Psoas muscle (tissue), 8 donors: ENCODE measurements around the gene DUSP7. TPM values are rescaled to one million over a fixed set of nuclear protein-coding genes. Genes with fewer than 3 reads are reported as not detected.

ENCODE experiments used
- ATAC-seq, 4 donors: fragments of 200-7000 bp; cut with Tn5 transposase; one replicate each; pipeline ENCODE4 v1.9.1; 2020; ENCODE audit warnings: moderate library complexity in 3 of 4, mild to moderate bottlenecking in 2 of 4
- DNase-seq, 2 donors: peaks; one replicate each; pipeline ENCODE4 v3.0.0-alpha.2; 2020
- H3K27ac ChIP-seq: fragments of 200-600 bp; one replicate; pipeline ENCODE4 v1.8.0; 2022
- H3K27me3 ChIP-seq, 3 donors: fragments of 200-600 bp in 1 of 3; one replicate each; pipeline versions ENCODE4 v1.6.1 to v1.8.0; 2013 to 2022; ENCODE audit warnings: low read length in 2 of 3, mild to moderate bottlenecking in 2 of 3, moderate library complexity in 1 of 3; ENCODE audit not compliant: insufficient read depth in 3 of 3
- H3K36me3 ChIP-seq, 2 donors: fragments of 200-600 bp in 1 of 2; one replicate each; pipeline versions ENCODE4 v1.6.1 to v1.8.0; 2013 to 2022; ENCODE audit warnings: low read depth in 1 of 2, mild to moderate bottlenecking in 1 of 2, moderate library complexity in 1 of 2; ENCODE audit not compliant: insufficient read depth in 1 of 2
- H3K4me1 ChIP-seq: fragments of 200-600 bp; one replicate; pipeline ENCODE4 v1.8.0; 2022
- H3K4me3 ChIP-seq: fragments of 200-600 bp; one replicate; pipeline ENCODE4 v1.8.0; 2022; ENCODE audit warnings: mild to moderate bottlenecking
- H3K9me3 ChIP-seq: fragments of 200-600 bp; one replicate; pipeline ENCODE4 v1.8.0; 2022
- CTCF ChIP-seq: fragments of 200-600 bp; IDR thresholded peaks from one replicate; pipeline ENCODE4 v1.8.0; 2022; ENCODE audit warnings: antibody characterized with exemption
- WGBS, 3 donors: extraction: QIAGEN DNeasy Blood & Tissue Kit; methylation state at CpG; one replicate each; pipeline versions ENCODE4 v1.1.6 to v1.1.7; 2013; 5-methylcytosine and 5-hydroxymethylcytosine counted together
- intact Hi-C, 2 donors: fragments of 100-400 bp; cut with DNase I; formaldehyde crosslinking; loops; one replicate each; pipeline versions ENCODE4 v1.11.0 to v1.14.2; 2022
- long read RNA-seq, 2 donors: library from polyadenylated mRNA; unstranded; transcript quantifications; one replicate each; pipeline ENCODE4 v2.0.0, GENCODE V29; 2021
- polyA plus RNA-seq, 3 donors: library from polyadenylated mRNA; stranded (reverse); fragments of 200-250 nt; gene quantifications; one replicate each; pipeline ENCODE4 v1.2.3, GENCODE V29; 2013
- total RNA-seq, 4 donors: library from RNA; stranded (reverse); fragmentation: NEBNext Ultra II Directional in 2 of 4; extraction: Animal tissue kit (Norgen Biotek cat#: 25700) in 2 of 4; gene quantifications; one replicate each; pipeline versions ENCODE4 v1.2.1 to v1.2.4, GENCODE V29; 2021 to 2023
- donor health status: healthy with polysubstance abuse.
- donor health status: DM: no; HTN: no; CAD: no; lungs with moderate emphysema.
- donor health status: Bipolar disorder and iron deficiency.
- donor health status: healthy.
- donor health status: DM: yes; HTN: yes; CAD: no.
- donor health status: DM: no; HTN: no; CAD: no.
- donor health status: DM: no; HTN: no; CAD: no.
- donor health status: DM: yes; HTN: yes; CAD: no.

DUSP7 gene
- total RNA-seq (10 to 100 TPM in 3 of 4 donors, 1 to 10 TPM in 1; 9.7 to 31.9 (median 17.1) TPM), polyA plus RNA-seq (10 to 100 TPM in 2 of 3 donors, 1 to 10 TPM in 1; 7.4 to 27.6 (median 15.7) TPM)
- long read RNA-seq, donor 1, partial matches to known transcripts, result 3 of 4 reads
- long read RNA-seq, donor 1, other reads (novel, unspliced or antisense), result 0 of 4 reads
- long read RNA-seq, donor 2, partial matches to known transcripts, result 31 of 36 reads
- long read RNA-seq, donor 2, other reads (novel, unspliced or antisense), result 1 of 36 reads

GRCh38 chr3:52056521-52056967 is at the start of gene DUSP7:
Gene DUSP7 (minus strand): TSS chr3:52056571. CDS start chr3:52056366, 205 bp downstream.
- DNase-seq, result peak; percentile 82 to 86
- intact Hi-C loops, result loop anchor here in 1 of 2 donors (5.0 kb wide), 2 partner anchors 54 to 86 kb away; no protein-coding TSS in a partner anchor
- Histone ChIP-seq H3K36me3 (peaks cover 0 to 15% of the 10 kb centered on the region in 2 donors), H3K9me3 (no peaks in the 10 kb centered on the region), H3K27ac (peak within 1 kb of the TSS; percentile 86), H3K4me1 (peaks cover 37% of the 10 kb centered on the region), H3K4me3 (peak within 1 kb of the TSS; percentile 87), H3K27me3 (no peaks in the 10 kb centered on the region)
- 0 to 1% (median 0%) methylated on average over 19 to 50 of the region's 51 CpGs for WGBS, 3 donors
- TF ChIP-seq CTCF, result no peak
- ATAC-seq, result peak; percentile 57 to 67 (median 64)

DNA sequence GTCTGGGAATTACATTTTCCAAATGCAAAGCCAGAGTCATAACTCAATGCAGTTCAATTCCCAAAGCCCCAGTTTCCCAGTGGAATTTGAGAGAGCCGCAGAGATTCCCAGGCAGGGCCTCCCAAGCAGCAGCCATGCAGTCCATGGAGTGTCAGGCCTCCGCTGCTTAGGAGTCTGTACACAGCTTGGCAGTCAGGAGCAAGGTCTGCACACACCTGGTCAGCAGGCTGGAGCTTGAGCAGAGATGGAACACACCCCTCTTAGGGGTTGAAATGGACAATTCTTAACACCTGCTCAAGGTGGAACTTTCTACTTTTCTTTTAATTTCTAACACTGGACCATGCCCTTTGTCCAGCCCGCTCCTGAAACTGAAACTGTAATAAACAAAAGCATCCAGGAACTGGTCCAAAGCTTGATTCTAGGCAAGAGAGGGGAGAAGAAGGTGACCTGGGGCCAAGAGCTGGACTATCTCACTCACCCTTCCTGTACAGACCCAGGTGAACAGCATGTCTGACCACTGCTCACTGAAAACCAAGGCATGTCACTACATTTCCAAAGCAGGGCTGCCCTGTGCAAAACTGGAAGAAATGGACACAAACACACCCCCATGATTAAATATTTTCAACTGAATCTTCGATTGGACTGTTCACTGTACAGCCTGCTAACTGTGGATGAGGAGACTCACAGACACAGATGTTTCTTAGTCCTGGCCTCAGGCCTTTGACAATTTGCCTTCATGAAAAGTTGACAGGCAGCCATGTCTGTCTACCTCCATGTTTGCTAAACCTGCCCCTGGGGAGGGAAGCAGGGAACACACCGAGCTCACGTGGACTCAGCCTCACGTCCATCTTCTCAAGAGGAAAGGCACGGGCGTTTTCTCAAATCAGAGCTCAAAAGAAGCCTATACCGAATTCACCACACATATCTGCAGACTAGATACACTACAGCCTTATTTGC is 48.6 kb upstream of the DUSP7 start:
- Histone ChIP-seq H3K36me3 (no peaks in the 10 kb centered on the region), H3K4me1 (peaks cover 9% of the 10 kb centered on the region), H3K27me3 (no peaks in the 10 kb centered on the region), H3K9me3 (peaks cover 10% of the 10 kb centered on the region), H3K27ac (no peak overlapping the region), H3K4me3 (no peak overlapping the region)
- whole genome bisulfite sequencing, 3 donors, result 87 to 90% (median 88%) methylated on average over 10 of the region's 10 CpGs
- no peak for TF ChIP-seq CTCF
- peak in 1 of 2 donors; percentile 21 for DNase-seq
- intact Hi-C loops, result no loop called here
- ATAC-seq, result no peak

DNA sequence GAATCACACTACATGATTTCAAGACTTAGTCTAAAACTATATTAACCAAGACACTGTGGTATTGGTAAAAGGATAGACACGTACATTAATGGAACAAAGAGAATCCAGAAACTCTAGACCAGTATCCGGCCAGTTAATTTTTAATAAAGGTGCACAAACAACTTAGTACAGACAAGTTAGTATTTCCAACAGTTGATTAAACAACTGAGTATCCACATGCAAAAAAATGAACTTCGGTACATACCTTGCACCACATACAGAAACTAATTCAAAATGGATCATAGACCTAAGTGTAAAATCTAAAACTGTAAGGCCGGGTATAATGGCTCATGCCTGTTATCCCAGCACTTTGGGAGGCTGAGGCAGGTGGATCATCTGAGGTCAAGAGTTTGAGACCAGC is 46.6 kb upstream of the DUSP7 start:
- Histone ChIP-seq H3K27ac (no peak overlapping the region), H3K27me3 (no peaks in the 10 kb centered on the region), H3K36me3 (no peaks in the 10 kb centered on the region), H3K9me3 (peaks cover 10% of the 10 kb centered on the region), H3K4me3 (no peak overlapping the region), H3K4me1 (no peaks in the 10 kb centered on the region)
- 95 to 98% (median 96%) methylated on average over 4 of the region's 4 CpGs for WGBS, 3 donors
- no peak for TF ChIP-seq CTCF
- no peak for ATAC-seq
- DNase-seq, result no peak
- intact Hi-C loops, result no loop called here

- intact Hi-C loops, result no loop called here
- H3K27me3 ChIP-seq, result no peaks in the 10 kb centered on the region
- H3K9me3 ChIP-seq, result peaks cover 10% of the 10 kb centered on the region
- no peak for ATAC-seq
- H3K4me3 ChIP-seq, result no peak overlapping the region
- no peak overlapping the region for H3K27ac ChIP-seq
- WGBS, 3 donors, result 59 to 75% (median 64%) methylated on average over 3 of the region's 3 CpGs
- DNase-seq, result peak in 1 of 2 donors; percentile 54
- TF ChIP-seq CTCF, result no peak
- H3K4me1 ChIP-seq, result no peaks in the 10 kb centered on the region
- H3K36me3 ChIP-seq, result no peaks in the 10 kb centered on the region
Measured at GRCh38 chr3:52099001-52099401, 42.6 kb upstream of the DUSP7 start.
